Pancreas (tissue), 10 donors: Measurements from ENCODE around the gene SREBF1. TPM values are rescaled to one million over a fixed set of nuclear protein-coding genes. Genes with fewer than 3 reads are reported as not detected.

ENCODE experiments used
- ATAC-seq, 4 donors: fragments of 200-7000 bp; cut with Tn5 transposase; one replicate each; pipeline versions ENCODE4 v1.8.0 to v1.9.1; 2020; ENCODE audit warnings: mild to moderate bottlenecking in 4 of 4, moderate library complexity in 4 of 4
- DNase-seq, 6 donors: peaks; one replicate each; pipeline ENCODE4 v3.0.0-alpha.2; 2020
- FAIRE-seq: peaks from 2 replicates; lab custom pipeline; 2012; peaks lifted over from hg19 to GRCh38; lab: Jason Lieb, UNC
- H3K27ac ChIP-seq, 4 donors: fragments of 200-600 bp; sonication (generic); 1 replicate in 3 of 4; 2 replicates in 1 of 4; pipeline versions ENCODE4 v1.5.0 to v1.8.0; 2020
- H3K27me3 ChIP-seq, 4 donors: fragments of 200-600 bp; one replicate each; pipeline ENCODE4 v1.8.0; 2021
- H3K36me3 ChIP-seq, 3 donors: fragments of 200-600 bp; sonication (generic) in 1 of 3; one replicate each; pipeline versions ENCODE4 v1.5.0 to v1.8.0; 2020 to 2021
- H3K4me1 ChIP-seq, 3 donors: fragments of 200-600 bp; one replicate each; pipeline ENCODE4 v1.8.0; 2021
- H3K4me3 ChIP-seq, 4 donors: fragments of 200-600 bp; sonication (generic) in 2 of 4; one replicate each; pipeline versions ENCODE4 v1.5.0 to v1.8.0; 2020 to 2021
- H3K9me3 ChIP-seq, 4 donors: fragments of 200-600 bp; one replicate each; pipeline ENCODE4 v1.8.0; 2021
- WGBS, 2 donors: extraction: QIAGEN DNeasy Blood & Tissue Kit; methylation state at CpG; one replicate each; pipeline ENCODE4 v1.1.7; 2013; 5-methylcytosine and 5-hydroxymethylcytosine counted together
- intact Hi-C, 3 donors: fragments of 100-400 bp; cut with DNase I; formaldehyde crosslinking; loops; one replicate each; pipeline versions ENCODE4 v1.11.1 to v1.14.2; 2022
- polyA plus RNA-seq, 2 donors: library from polyadenylated mRNA; stranded (reverse); fragments of 200-250 nt; gene quantifications; one replicate each; pipeline ENCODE4 v1.2.3, GENCODE V29; 2013
- total RNA-seq, 6 donors: library from RNA; stranded (reverse); fragmentation: NEBNext Ultra II Directional in 4 of 6; extraction: Animal tissue kit (Norgen Biotek cat#: 25700) in 4 of 6; gene quantifications; one replicate each; pipeline versions ENCODE4 v1.2.1 to v1.2.4, GENCODE V29; 2021 to 2023
- TF ChIP-seq, protein P1 (sequence below), 4 donors: fragments of 200-600 bp; sonication (generic) in 3 of 4; IDR thresholded peaks; one replicate each; pipeline versions ENCODE4 v1.5.0 to v1.8.0; 2021; ENCODE audit warnings: antibody characterized with exemption in 4 of 4
- donor health status: healthy with polysubstance abuse.
- donor health status: DM: no; HTN: no; CAD: no; lungs with moderate emphysema.
- donor health status: DM: no; HTN: no; CAD: no.
- donor health status: control.
- donor health status: control.
- donor health status: Bipolar disorder and iron deficiency.
- donor health status: DM: yes; HTN: yes; CAD: no.
- donor health status: DM: no; HTN: no; CAD: no.
- donor health status: DM: no; HTN: no; CAD: no.
- donor health status: DM: yes; HTN: yes; CAD: no.

The SREBF1 gene
- total and polyA plus RNA-seq, 8 donors, result 12.0 to 77.5 (median 32.3) TPM

DNA sequence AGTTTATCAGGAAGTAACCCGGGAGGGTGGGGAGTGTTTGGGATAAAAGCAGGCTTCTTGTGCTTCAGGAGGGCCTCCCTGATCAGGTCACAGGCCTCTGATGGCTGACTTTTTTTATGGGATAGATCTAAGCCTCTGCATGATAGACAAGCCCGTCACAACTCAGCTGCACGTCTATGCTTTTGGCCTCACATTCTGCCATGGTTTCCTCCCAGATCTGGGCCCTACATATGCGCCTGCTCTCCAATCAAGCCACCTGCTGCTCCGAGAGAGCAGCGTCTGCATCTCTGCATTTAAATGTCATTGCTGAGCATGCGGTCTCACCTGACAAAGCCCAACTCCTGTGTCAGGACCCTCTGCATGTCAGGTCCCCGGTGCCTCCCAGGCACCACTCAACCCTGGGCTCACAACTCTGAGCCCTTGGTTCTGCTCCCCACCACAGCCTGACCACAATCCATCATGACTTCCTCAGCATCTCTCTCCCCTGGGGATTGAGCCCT lies 45.3 kb upstream of the SREBF1 start:
- FAIRE-seq (no peak), ATAC-seq (no peak), DNase-seq (no peak)
- WGBS, 2 donors, result 87 to 93% methylated on average over 8 of the region's 8 CpGs
- TF ChIP-seq, protein P1, sequence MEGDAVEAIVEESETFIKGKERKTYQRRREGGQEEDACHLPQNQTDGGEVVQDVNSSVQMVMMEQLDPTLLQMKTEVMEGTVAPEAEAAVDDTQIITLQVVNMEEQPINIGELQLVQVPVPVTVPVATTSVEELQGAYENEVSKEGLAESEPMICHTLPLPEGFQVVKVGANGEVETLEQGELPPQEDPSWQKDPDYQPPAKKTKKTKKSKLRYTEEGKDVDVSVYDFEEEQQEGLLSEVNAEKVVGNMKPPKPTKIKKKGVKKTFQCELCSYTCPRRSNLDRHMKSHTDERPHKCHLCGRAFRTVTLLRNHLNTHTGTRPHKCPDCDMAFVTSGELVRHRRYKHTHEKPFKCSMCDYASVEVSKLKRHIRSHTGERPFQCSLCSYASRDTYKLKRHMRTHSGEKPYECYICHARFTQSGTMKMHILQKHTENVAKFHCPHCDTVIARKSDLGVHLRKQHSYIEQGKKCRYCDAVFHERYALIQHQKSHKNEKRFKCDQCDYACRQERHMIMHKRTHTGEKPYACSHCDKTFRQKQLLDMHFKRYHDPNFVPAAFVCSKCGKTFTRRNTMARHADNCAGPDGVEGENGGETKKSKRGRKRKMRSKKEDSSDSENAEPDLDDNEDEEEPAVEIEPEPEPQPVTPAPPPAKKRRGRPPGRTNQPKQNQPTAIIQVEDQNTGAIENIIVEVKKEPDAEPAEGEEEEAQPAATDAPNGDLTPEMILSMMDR (IDR thresholded peaks at IDR 0.05), result no peak
- intact Hi-C loops, result loop anchor here in 1 of 3 donors (10.0 kb wide), 1 partner anchor 143 kb away; no protein-coding TSS in a partner anchor
- Histone ChIP-seq H3K9me3 (no peaks in the 10 kb centered on the region), H3K27me3 (no peaks in the 10 kb centered on the region), H3K27ac (no peak overlapping the region), H3K4me1 (peaks cover 17 to 21% (median 19%) of the 10 kb centered on the region in 3 donors), H3K36me3 (peaks cover 3 to 7% (median 6%) of the 10 kb centered on the region in 3 donors), H3K4me3 (no peak overlapping the region)

DNA sequence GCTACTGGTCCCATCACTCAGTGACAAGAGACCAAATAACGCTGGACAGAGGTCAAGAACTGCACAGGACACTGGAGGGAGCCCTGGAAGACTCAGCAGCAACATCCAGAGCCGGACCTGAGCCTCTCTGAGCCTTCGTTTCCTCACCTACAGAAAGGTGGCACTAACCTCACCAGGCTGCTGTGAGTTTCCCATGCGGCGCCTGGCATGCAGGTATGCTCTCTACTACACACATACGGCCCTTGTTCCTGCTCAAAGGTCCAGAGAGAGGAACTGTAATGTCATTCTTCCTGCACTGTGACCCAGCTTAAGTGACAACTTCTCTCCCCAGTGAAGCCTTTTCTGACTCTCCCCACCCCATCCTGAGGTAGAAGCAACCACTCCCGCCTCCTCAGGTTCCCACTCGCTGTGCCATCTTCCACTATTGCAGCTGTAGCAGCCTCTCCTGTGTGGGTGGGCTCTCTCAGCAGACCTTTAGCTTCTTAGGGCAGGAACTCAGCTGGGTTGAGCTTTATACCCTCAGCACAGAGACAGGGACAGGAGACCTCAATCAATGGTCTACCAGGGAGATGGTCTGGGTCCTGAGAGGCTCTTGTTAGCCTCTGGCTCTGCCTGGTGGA lies 43.9 kb upstream of the SREBF1 start:
- TF ChIP-seq, protein P1 (IDR thresholded peaks at IDR 0.05), result no peak
- no peak overlapping the region for H3K27ac ChIP-seq
- FAIRE-seq, result no peak

DNA sequence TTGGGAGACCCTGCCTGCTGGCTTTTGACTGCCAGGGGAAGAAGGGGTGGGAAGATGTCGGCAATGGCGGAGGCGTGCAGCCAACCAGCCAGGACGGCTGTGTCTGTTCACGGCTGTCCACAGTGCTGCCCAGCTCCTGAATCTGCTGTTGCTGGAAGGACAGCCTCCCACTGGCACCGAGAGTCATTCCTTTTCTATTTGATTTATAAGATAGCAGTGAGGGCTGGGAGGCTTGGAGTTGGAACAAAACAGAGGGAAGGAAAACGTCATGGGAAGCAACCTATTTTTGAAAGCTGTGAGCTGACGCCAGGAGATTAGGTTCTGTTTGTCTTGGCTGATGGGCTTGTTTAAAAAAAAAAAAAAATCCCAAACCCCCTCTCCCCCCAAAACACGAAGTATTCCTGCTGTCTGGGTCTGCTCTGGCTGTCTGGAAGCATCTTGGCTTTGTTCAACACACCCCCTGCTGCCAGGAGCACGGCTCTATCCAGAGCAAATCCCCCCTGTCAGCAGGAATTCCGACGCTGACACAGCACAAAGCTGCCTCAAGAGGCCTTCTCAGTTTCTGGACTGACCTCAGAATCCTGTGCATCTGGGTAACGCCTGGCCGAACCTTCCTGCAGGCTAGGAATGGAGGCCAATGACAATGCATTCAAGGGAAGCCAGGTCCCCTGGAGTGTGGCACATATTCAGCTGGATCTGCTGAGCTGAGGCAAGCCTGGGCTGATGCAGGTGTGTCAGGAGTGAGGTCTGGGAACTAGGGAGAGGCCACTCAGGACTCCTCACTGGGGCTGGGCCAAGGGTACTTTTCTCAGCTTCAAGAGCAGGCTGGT lies 41.0 kb upstream of the SREBF1 start:
- intact Hi-C loops, result no loop called here
- TF ChIP-seq, protein P1 (IDR thresholded peaks at IDR 0.05), result no peak
- no peak overlapping the region for H3K4me3 ChIP-seq
- H3K36me3 ChIP-seq, result no peaks in the 10 kb centered on the region
- 1 to 5% methylated on average over 14 of the region's 14 CpGs for WGBS, 2 donors
- H3K27ac ChIP-seq, result peak overlapping the region; percentile 76 to 96 (median 91)
- no peaks in the 10 kb centered on the region for H3K27me3 ChIP-seq
- H3K4me1 ChIP-seq, result peaks cover 27 to 34% (median 29%) of the 10 kb centered on the region in 3 donors
- no peaks in the 10 kb centered on the region for H3K9me3 ChIP-seq
- peak; percentile 87 to 93 (median 92) for ATAC-seq
- peak; percentile 78 to 91 (median 84) for DNase-seq
- peak; percentile 90 for FAIRE-seq

More for the DNA sequence above, 43.9 kb upstream of the SREBF1 start:
- no peak for DNase-seq
- H3K36me3 ChIP-seq, result peaks cover 3 to 7% (median 6%) of the 10 kb centered on the region in 3 donors
- intact Hi-C loops, result loop anchor here in 1 of 3 donors (10.0 kb wide), 1 partner anchor 144 kb away; no protein-coding TSS in a partner anchor
- H3K9me3 ChIP-seq, result no peaks in the 10 kb centered on the region
- no peaks in the 10 kb centered on the region for H3K27me3 ChIP-seq
- no peak for ATAC-seq
- WGBS, 2 donors, result 93 to 94% methylated on average over 8 of the region's 8 CpGs
- peaks cover 27 to 34% (median 29%) of the 10 kb centered on the region in 3 donors for H3K4me1 ChIP-seq
- H3K4me3 ChIP-seq, result no peak overlapping the region

DNA sequence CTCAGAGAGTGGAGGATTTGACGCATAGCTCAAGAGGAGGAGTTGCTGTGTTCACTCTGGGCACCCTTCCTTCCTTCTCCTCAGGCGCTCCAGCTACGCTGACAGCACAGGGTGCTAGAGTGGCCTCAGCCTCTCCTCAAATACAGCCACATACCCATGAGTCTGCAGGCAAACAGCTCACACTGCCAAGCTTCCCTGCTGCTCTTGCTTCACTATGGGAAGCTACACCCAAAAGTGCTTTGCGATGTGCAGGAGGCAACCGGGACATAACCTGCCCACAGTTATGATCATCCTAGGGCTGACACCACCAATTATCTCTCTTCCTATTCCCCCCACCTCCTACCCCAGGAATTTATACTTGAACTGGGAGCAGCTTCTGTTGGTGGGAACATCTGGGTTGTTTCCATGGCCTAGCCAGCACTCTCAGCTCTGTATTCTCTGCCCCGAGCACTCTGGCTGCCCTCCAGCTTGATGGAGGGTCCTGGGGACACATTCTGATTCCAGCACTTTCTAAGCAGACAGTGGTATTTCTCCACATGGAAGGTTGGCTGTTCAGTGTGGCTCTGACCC lies 40.3 kb upstream of the SREBF1 start:
- FAIRE-seq, result no peak
- intact Hi-C loops, result no loop called here

More for the DNA sequence above, 40.3 kb upstream of the SREBF1 start:
- 36 to 40% methylated on average over 6 of the region's 6 CpGs for WGBS, 2 donors
- TF ChIP-seq, protein P1 (IDR thresholded peaks at IDR 0.05), result no peak
- peaks cover 27 to 34% (median 29%) of the 10 kb centered on the region in 3 donors for H3K4me1 ChIP-seq
- H3K27me3 ChIP-seq, result no peaks in the 10 kb centered on the region
- DNase-seq (peak in 3 of 6 donors; percentile 39 to 51 (median 43)), ATAC-seq (peak; percentile 39 to 62 (median 50))
- H3K27ac ChIP-seq, result peak overlapping the region; percentile 76 to 96 (median 91)
- H3K36me3 ChIP-seq, result no peaks in the 10 kb centered on the region
- H3K4me3 ChIP-seq, result no peak overlapping the region
- no peaks in the 10 kb centered on the region for H3K9me3 ChIP-seq
